ENCODE measurements around the gene C14orf119. TPM values are rescaled to one million over a fixed set of nuclear protein-coding genes. Genes with fewer than 3 reads are reported as not detected.

C14orf119 gene
- total RNA-seq, 1 experiment from 2014 or later, result 39.6 TPM

GRCh38 chr14:23128969-23129758, 33.9 kb downstream of the C14orf119 start:
- TF ChIP-seq CTCF (IDR thresholded peaks at IDR 0.05; ENCODE audit: unreplicated experiment), result no peak
- ChIA-PET CTCF (interaction anchor here (0.6 to 20.7 kb wide), 8 partner anchors 8 to 197 kb away, joined by 3 to 766 read pairs (median 4); partner anchors contain the start of gene SLC7A8), POLR2A (interaction anchor here (0.6 to 2.2 kb wide), 11 partner anchors 9 to 116 kb away, joined by 3 to 11 read pairs (median 3); partner anchors contain the start of genes ACIN1, C14orf119 and SLC7A8)
- DNase-seq (ENCODE audit: unreplicated experiment), result no peak
- H3K4me1 Mint-ChIP-seq (ENCODE audit: insufficient read depth, unreplicated experiment), result peaks cover 28% of the 10 kb centered on the region
- intact Hi-C loops (cut with micrococcal nuclease), result no loop called here
- H3K4me3 Mint-ChIP-seq (ENCODE audit: unreplicated experiment), result no peak overlapping the region
- no peaks in the 10 kb centered on the region for H3K36me3 Mint-ChIP-seq (ENCODE audit: insufficient read depth, unreplicated experiment)
- no TSS peak for BruUV-seq (replicated peaks)
- no peaks in the 10 kb centered on the region for H3K27me3 Mint-ChIP-seq (ENCODE audit: insufficient read depth, unreplicated experiment)
- no peaks in the 10 kb centered on the region for H3K9me3 Mint-ChIP-seq (ENCODE audit: unreplicated experiment)
- H3K27ac Mint-ChIP-seq (ENCODE audit: low read depth, unreplicated experiment), result no peak overlapping the region

- Mint-ChIP-seq H3K4me1 (ENCODE audit: insufficient read depth, unreplicated experiment) (peaks cover 26% of the 10 kb centered on the region), H3K4me3 (ENCODE audit: unreplicated experiment) (no peak overlapping the region), H3K36me3 (ENCODE audit: insufficient read depth, unreplicated experiment) (no peaks in the 10 kb centered on the region), H3K27me3 (ENCODE audit: insufficient read depth, unreplicated experiment) (no peaks in the 10 kb centered on the region), H3K9me3 (ENCODE audit: unreplicated experiment) (no peaks in the 10 kb centered on the region), H3K27ac (ENCODE audit: low read depth, unreplicated experiment) (no peak overlapping the region)
- no peak for TF ChIP-seq CTCF (IDR thresholded peaks at IDR 0.05; ENCODE audit: unreplicated experiment)
- CTCF ChIA-PET, result interaction anchor here (0.6 to 20.7 kb wide), 8 partner anchors 9 to 196 kb away, joined by 3 to 766 read pairs (median 4); partner anchors contain the start of gene SLC7A8
- no TSS peak for BruUV-seq (replicated peaks)
- intact Hi-C loops (cut with micrococcal nuclease), result no loop called here
- POLR2A ChIA-PET, result interaction anchor here (0.6 to 2.2 kb wide), 12 partner anchors 9 to 172 kb away, joined by 3 to 11 read pairs (median 4); partner anchors contain the start of genes ACIN1, C14orf119 and SLC7A8
- DNase-seq (ENCODE audit: unreplicated experiment), result no peak
Measured at GRCh38 chr14:23129759-23130316, 34.5 kb downstream of the C14orf119 start.

- H3K27me3 Mint-ChIP-seq (ENCODE audit: insufficient read depth, unreplicated experiment), result no peaks in the 10 kb centered on the region
- no TSS peak for BruUV-seq (replicated peaks)
- H3K4me1 Mint-ChIP-seq (ENCODE audit: insufficient read depth, unreplicated experiment), result peaks cover 26% of the 10 kb centered on the region
- H3K4me3 Mint-ChIP-seq (ENCODE audit: unreplicated experiment), result no peak overlapping the region
- intact Hi-C loops (cut with micrococcal nuclease), result no loop called here
- peak; percentile 74 for DNase-seq (ENCODE audit: unreplicated experiment)
- POLR2A ChIA-PET, result interaction anchor here (0.6 to 2.2 kb wide), 6 partner anchors 11 to 171 kb away, joined by 3 to 11 read pairs (median 4); partner anchors contain the start of gene SLC7A8
- no peak for TF ChIP-seq CTCF (IDR thresholded peaks at IDR 0.05; ENCODE audit: unreplicated experiment)
- CTCF ChIA-PET, result interaction anchor here (0.6 to 20.7 kb wide), 6 partner anchors 10 to 164 kb away, joined by 3 to 766 read pairs (median 4); partner anchors contain the start of gene SLC7A8
- H3K27ac Mint-ChIP-seq (ENCODE audit: low read depth, unreplicated experiment), result no peak overlapping the region
- H3K9me3 Mint-ChIP-seq (ENCODE audit: unreplicated experiment), result no peaks in the 10 kb centered on the region
- H3K36me3 Mint-ChIP-seq (ENCODE audit: insufficient read depth, unreplicated experiment), result no peaks in the 10 kb centered on the region
Measured at GRCh38 chr14:23130871-23131270, 35.6 kb downstream of the C14orf119 start.

GRCh38 chr14:23131482-23131881, 36.2 kb downstream of the C14orf119 start:
- Mint-ChIP-seq H3K4me3 (ENCODE audit: unreplicated experiment) (no peak overlapping the region), H3K27me3 (ENCODE audit: insufficient read depth, unreplicated experiment) (no peaks in the 10 kb centered on the region), H3K4me1 (ENCODE audit: insufficient read depth, unreplicated experiment) (peaks cover 30% of the 10 kb centered on the region), H3K27ac (ENCODE audit: low read depth, unreplicated experiment) (no peak overlapping the region), H3K36me3 (ENCODE audit: insufficient read depth, unreplicated experiment) (no peaks in the 10 kb centered on the region), H3K9me3 (ENCODE audit: unreplicated experiment) (no peaks in the 10 kb centered on the region)
- ChIA-PET POLR2A (interaction anchor here (2.0 to 2.2 kb wide), 2 partner anchors 11 to 29 kb away, joined by 5 to 11 read pairs; no protein-coding TSS in a partner anchor), CTCF (interaction anchor here (0.6 to 20.7 kb wide), 4 partner anchors 11 to 163 kb away, joined by 3 to 766 read pairs (median 20); partner anchors contain the start of gene SLC7A8)
- no TSS peak for BruUV-seq (replicated peaks)
- no peak for TF ChIP-seq CTCF (IDR thresholded peaks at IDR 0.05; ENCODE audit: unreplicated experiment)
- intact Hi-C loops (cut with micrococcal nuclease), result no loop called here
- no peak for DNase-seq (ENCODE audit: unreplicated experiment)

Data from MCF 10A (cell line).